HL-60/S4 (cell line): ENCODE measurements around the gene ESR2.
"Not testable (repeated sequence)": the region's sequence is repeated elsewhere in the genome, so short reads cannot be mapped to it uniquely, and the experiment has no call there.

Source experiments
- in situ Hi-C: fragments of 300-500 bp; cut with MboI; formaldehyde crosslinking; loops from 2 replicates; pipeline ENCODE4 v1.14.3; 2022; ENCODE audit warnings: low sequenced_read_pairs

Gene ESR2

DNA sequence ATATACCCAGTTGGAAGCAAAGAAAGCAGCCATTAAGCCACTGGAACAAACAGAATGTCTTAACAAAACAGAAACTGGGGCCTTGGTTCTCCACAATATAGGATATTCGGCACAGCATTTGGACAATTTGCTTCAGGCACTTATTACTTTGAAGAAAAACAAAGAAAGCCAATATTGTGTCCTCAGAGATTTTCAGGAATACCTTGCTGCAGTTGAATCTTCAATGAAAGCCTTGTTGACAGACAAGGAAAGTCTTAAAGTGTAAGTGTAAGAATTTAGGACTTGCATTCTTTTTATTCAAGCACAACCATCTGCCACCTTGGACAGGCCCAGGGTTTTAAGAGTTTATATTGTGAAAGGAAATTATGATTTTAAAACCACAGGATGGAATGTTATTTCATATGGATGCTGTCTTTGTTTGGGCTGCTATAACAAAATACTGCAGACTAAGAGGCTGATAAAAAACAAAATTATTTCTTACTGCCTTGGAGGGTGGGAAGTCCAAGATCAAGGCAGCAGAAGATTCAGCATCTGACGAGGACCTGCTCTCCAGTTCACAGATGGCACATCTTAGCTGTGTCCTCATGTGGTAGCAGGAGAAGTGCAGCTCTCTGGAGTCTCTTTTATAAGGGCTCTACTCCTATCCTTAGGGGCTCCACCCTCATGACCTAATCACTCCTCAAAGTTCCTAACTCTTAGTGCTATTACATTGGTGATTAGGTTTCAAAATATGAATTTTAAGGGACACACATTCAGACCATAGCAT lies 244.4 kb downstream of the ESR2 start:
- in situ Hi-C loops: no loop called here

- in situ Hi-C loops: no loop called here
Measured at GRCh38 chr14:64045091-64045490, 249.1 kb downstream of the ESR2 start.

DNA sequence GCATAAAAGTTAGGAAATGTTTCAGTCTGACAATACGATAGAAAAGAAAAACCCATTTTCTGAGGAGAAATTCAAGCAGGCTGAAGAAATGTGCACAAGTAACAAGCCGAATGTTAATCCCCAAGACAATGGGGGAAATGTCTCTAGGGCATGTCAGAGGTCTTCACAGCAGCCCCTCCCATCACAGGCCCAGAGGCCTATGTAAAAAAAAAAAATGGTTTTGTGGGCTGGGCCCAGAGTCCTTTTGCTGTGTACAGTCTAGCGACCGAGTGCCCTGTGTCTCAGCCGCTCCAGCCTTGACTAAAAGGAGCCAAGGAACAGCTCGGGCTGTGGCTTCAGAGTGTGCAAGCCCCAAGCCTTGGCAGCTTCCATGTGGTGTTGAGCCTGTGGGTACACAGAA lies 250.9 kb downstream of the ESR2 start:
- in situ Hi-C loops: not testable (repeated sequence)

GRCh38 chr14:64040044-64040443 lies 254.1 kb downstream of the ESR2 start:
- in situ Hi-C loops: no loop called here

DNA sequence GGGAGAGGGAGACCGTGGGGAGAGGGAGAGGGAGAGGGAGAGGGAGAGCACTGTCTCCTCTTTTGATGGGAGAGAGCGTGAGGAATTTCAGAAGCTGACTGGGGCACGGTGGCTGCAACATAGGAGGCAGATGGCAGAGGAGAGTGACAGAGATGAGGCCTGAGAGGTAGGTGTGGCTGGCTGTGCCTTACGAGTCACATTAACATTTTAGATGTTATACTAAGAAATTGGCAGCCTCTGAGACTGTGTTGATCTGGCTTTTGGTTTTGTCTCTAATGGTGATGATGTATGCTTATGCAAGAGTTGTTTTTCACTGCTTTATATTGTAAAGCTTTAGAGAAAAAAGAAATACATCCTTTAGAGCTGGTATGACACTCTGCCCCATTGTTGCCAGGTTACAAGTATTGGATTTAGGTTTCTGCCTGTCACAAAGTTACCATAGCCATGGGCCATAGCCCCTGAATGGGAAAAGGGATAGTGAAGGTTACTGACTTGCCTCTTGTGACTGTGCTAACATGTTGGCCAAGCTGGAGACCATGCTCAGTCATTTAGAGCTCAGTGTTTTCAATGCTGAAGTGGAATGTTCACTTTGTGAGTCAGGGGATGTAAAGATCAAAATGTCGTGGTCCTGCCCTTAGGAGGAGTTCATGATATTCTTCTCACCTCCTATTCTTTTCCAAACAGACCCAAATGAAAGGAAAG lies 255.2 kb downstream of the ESR2 start:
- in situ Hi-C loops: no loop called here

GRCh38 chr14:64037869-64038745 lies 256.1 kb downstream of the ESR2 start:
- in situ Hi-C loops: not testable (repeated sequence)

GRCh38 chr14:64035143-64035542 lies 259.0 kb downstream of the ESR2 start:
- in situ Hi-C loops: no loop called here
